Measurements from ENCODE around the gene THTPA.

GRCh38 chr14:23517650-23518326 lies 38.3 kb upstream of the THTPA start:
- TF ChIP-seq, protein P1, sequence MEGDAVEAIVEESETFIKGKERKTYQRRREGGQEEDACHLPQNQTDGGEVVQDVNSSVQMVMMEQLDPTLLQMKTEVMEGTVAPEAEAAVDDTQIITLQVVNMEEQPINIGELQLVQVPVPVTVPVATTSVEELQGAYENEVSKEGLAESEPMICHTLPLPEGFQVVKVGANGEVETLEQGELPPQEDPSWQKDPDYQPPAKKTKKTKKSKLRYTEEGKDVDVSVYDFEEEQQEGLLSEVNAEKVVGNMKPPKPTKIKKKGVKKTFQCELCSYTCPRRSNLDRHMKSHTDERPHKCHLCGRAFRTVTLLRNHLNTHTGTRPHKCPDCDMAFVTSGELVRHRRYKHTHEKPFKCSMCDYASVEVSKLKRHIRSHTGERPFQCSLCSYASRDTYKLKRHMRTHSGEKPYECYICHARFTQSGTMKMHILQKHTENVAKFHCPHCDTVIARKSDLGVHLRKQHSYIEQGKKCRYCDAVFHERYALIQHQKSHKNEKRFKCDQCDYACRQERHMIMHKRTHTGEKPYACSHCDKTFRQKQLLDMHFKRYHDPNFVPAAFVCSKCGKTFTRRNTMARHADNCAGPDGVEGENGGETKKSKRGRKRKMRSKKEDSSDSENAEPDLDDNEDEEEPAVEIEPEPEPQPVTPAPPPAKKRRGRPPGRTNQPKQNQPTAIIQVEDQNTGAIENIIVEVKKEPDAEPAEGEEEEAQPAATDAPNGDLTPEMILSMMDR (IDR thresholded peaks at IDR 0.05): no peak
- TF ChIP-seq POLR2A (IDR thresholded peaks at IDR 0.05): no peak
